B cell (primary cell): ENCODE measurements around the gene TRIM24. TPM values are rescaled to one million over a fixed set of nuclear protein-coding genes. Genes with fewer than 3 reads are reported as not detected.

Source experiments
- ATAC-seq: fragments of 200-7000 bp; cut with Tn5 transposase; one replicate; pipeline ENCODE4 v1.10.0; 2021; ENCODE audit warnings: low read depth, mild to moderate bottlenecking, moderate number of reproducible peaks, moderate library complexity
- CTCF ChIA-PET: fragments of 350-600 bp; sonication (Branson Sonifier 250); formaldehyde crosslinking; loops from one replicate; lab custom pipeline; 2021; ENCODE audit warnings: antibody characterized with exemption, inconsistent platforms; lab: Charles Lee
- POLR2A ChIA-PET: fragments of 350-600 bp; sonication (Branson Sonifier 250); formaldehyde crosslinking; loops from one replicate; lab custom pipeline; 2021; ENCODE audit warnings: antibody characterized with exemption; lab: Charles Lee
- DNase-seq: peaks from one replicate; pipeline ENCODE4 v3.0.0; 2013
- H2AFZ ChIP-seq: 2 replicates; pipeline ENCODE4 v1.6.1; 2012; ENCODE audit warnings: mild to moderate bottlenecking, low read depth, low read length; ENCODE audit not compliant: insufficient read depth, poor library complexity, severe bottlenecking
- H3K27ac ChIP-seq, 2 donors: 1 replicate in 1 of 2; 2 replicates in 1 of 2; pipeline ENCODE4 v1.5.1; 2012 to 2013; ENCODE audit warnings: low read length in 2 of 2, mild to moderate bottlenecking in 2 of 2, moderate library complexity in 1 of 2
- H3K27me3 ChIP-seq, 4 experiments: fragments of 200-600 bp in 1 of 4; sonication (generic) in 1 of 4; replicated peaks in 1 of 4; 1 replicate in 2 of 4; 2 replicates in 2 of 4; pipeline versions ENCODE4 v1.6.1 to v1.7.0; 2013 to 2016; ENCODE audit warnings: low read length in 3 of 4, mild to moderate bottlenecking in 2 of 4, mixed read lengths in 1 of 4, moderate library complexity in 1 of 4; ENCODE audit not compliant: insufficient read depth in 4 of 4, control insufficient read depth in 3 of 4; ENCODE audit errors: control extremely low read depth in 1 of 4
- H3K36me3 ChIP-seq, 2 experiments: replicated peaks in 1 of 2; 1 replicate in 1 of 2; 2 replicates in 1 of 2; pipeline versions ENCODE4 v1.6.1 to v1.7.1; 2013; ENCODE audit warnings: low read length in 1 of 2; ENCODE audit not compliant: insufficient read depth in 2 of 2, control insufficient read depth in 1 of 2; ENCODE audit errors: control extremely low read depth in 1 of 2, extremely low read depth in 1 of 2
- H3K4me1 ChIP-seq, 2 donors: fragments of 200-600 bp in 1 of 2; sonication (generic) in 1 of 2; 1 replicate in 1 of 2; 2 replicates in 1 of 2; pipeline versions ENCODE4 v1.5.1 to v1.6.1; 2013 to 2017; ENCODE audit warnings: low read length in 2 of 2; ENCODE audit not compliant: control insufficient read depth in 2 of 2, insufficient read depth in 2 of 2
- H3K4me2 ChIP-seq: replicated peaks from 2 replicates; pipeline ENCODE3; 2012; ENCODE audit warnings: mild to moderate bottlenecking, low read depth, low read length; ENCODE audit not compliant: poor library complexity, severe bottlenecking
- H3K4me3 ChIP-seq, 5 experiments: fragments of 200-600 bp in 1 of 5; sonication (generic) in 1 of 5; 1 replicate in 3 of 5; 2 replicates in 2 of 5; pipeline versions ENCODE4 v1.5.1 to v1.7.0; 2011 to 2016; ENCODE audit warnings: low read length in 4 of 5, mild to moderate bottlenecking in 4 of 5, low read depth in 2 of 5, control low read depth in 1 of 5, moderate library complexity in 1 of 5; ENCODE audit not compliant: insufficient read depth in 1 of 5; ENCODE audit errors: control extremely low read depth in 1 of 5, extremely low read depth in 1 of 5
- H3K79me2 ChIP-seq: fragments of 200-600 bp; sonication (generic); one replicate; pipeline ENCODE4 v1.6.0; 2016; ENCODE audit warnings: low read length; ENCODE audit not compliant: control insufficient read depth, insufficient read depth
- H3K9ac ChIP-seq: fragments of 200-600 bp; sonication (generic); 2 replicates; pipeline ENCODE4 v1.6.1; 2017; ENCODE audit warnings: mild to moderate bottlenecking, low read length, moderate library complexity
- H3K9me3 ChIP-seq, 3 donors: one replicate each; pipeline versions ENCODE4 v1.6.1 to v1.7.1; 2013; ENCODE audit warnings: low read length in 2 of 3; ENCODE audit not compliant: control insufficient read depth in 2 of 3, insufficient read depth in 1 of 3; ENCODE audit errors: control extremely low read depth in 1 of 3
- H4K20me1 ChIP-seq: 2 replicates; pipeline ENCODE4 v1.6.0; 2012; ENCODE audit warnings: mild to moderate bottlenecking, low read length; ENCODE audit not compliant: insufficient read depth, control insufficient read depth, poor library complexity, severe bottlenecking
- H3K27ac Mint-ChIP-seq: one replicate; pipeline ENCODE4 v1.8.0; 2021; ENCODE audit warnings: mixed read lengths
- H3K27me3 Mint-ChIP-seq: one replicate; pipeline ENCODE4 v1.8.0; 2021; ENCODE audit warnings: mixed read lengths
- H3K4me1 Mint-ChIP-seq: one replicate; pipeline ENCODE4 v1.8.0; 2021; ENCODE audit warnings: mixed read lengths
- H3K4me3 Mint-ChIP-seq: one replicate; pipeline ENCODE4 v1.8.0; 2021; ENCODE audit warnings: mixed read lengths
- H3K9me3 Mint-ChIP-seq: one replicate; pipeline ENCODE4 v1.8.0; 2022; ENCODE audit warnings: mixed read lengths; ENCODE audit not compliant: insufficient read depth
- CTCF ChIP-seq: fragments of 200-600 bp; IDR thresholded peaks from one replicate; pipeline ENCODE4 v1.8.0; 2022; ENCODE audit warnings: antibody characterized with exemption, mild to moderate bottlenecking
- EZH2 ChIP-seq: IDR thresholded peaks from 2 replicates; pipeline ENCODE4 v1.6.1; 2012; ENCODE audit warnings: borderline replicate concordance, low read depth, mild to moderate bottlenecking, moderate library complexity, low read length; ENCODE audit not compliant: insufficient read depth, poor library complexity, severe bottlenecking
- WGBS: methylation state at CpG from one replicate; pipeline ENCODE4 v1.1.5; 2013; ENCODE audit warnings: missing lambda C conversion rate; ENCODE audit not compliant: insufficient coverage; 5-methylcytosine and 5-hydroxymethylcytosine counted together
- intact Hi-C: fragments of 100-400 bp; cut with micrococcal nuclease; formaldehyde crosslinking; loops from one replicate; pipeline ENCODE4 v1.10.0; 2022
- polyA plus RNA-seq: library from polyadenylated mRNA; depleted of rRNA; stranded (reverse); fragments of >200 nt; gene quantifications from 2 replicates; pipeline ENCODE4 v1.2.3, GENCODE V29; 2012
- total RNA-seq, 2 donors: library from RNA; stranded (reverse); fragments of 120-200 nt in 1 of 2; gene quantifications; 1 replicate in 1 of 2; 2 replicates in 1 of 2; pipeline versions ENCODE4 v1.2.3 to v1.2.4, GENCODE V29; 2013 to 2022

The TRIM24 gene
- total and polyA plus RNA-seq, 2 donors (not counting 1 experiment from before 2014, with no cell fraction given): 3.7 to 18.7 TPM

GRCh38 chr7:138514044-138514443 lies 54.0 kb downstream of the TRIM24 start:
- H3K4me3 Mint-ChIP-seq: no peak overlapping the region
- no peak overlapping the region for H3K27ac Mint-ChIP-seq
- 78% methylated on average over 1 of the region's 1 CpG for WGBS
- H3K4me1 ChIP-seq: peaks cover 4 to 8% of the 10 kb centered on the region in 2 donors
- TF ChIP-seq EZH2 (no peak), CTCF (no peak)
- ATAC-seq (no peak), DNase-seq (no peak)
- no peak overlapping the region for H2AFZ ChIP-seq
- H3K9me3 ChIP-seq: peaks cover 0 to 27% (median 4%) of the 10 kb centered on the region in 3 donors
- peaks cover 4% of the 10 kb centered on the region for H3K9me3 Mint-ChIP-seq
- no peaks in the 10 kb centered on the region for H4K20me1 ChIP-seq
- no peak overlapping the region for H3K27ac ChIP-seq
- H3K36me3 ChIP-seq: peaks cover 0 to 12% of the 10 kb centered on the region in 2 experiments
- H3K4me2 ChIP-seq: no peak overlapping the region
- ChIA-PET CTCF (interaction anchor here (0.6 kb wide), 1 partner anchor 12 kb away, joined by 3 read pairs; no protein-coding TSS in a partner anchor), POLR2A (no interaction called here)
- H3K27me3 ChIP-seq: no peaks in the 10 kb centered on the region
- no peaks in the 10 kb centered on the region for H3K79me2 ChIP-seq
- no peaks in the 10 kb centered on the region for H3K27me3 Mint-ChIP-seq
- no peak overlapping the region for H3K4me3 ChIP-seq
- H3K4me1 Mint-ChIP-seq: peaks cover 24% of the 10 kb centered on the region
- intact Hi-C loops: no loop called here
- no peak overlapping the region for H3K9ac ChIP-seq

GRCh38 chr7:138515001-138515528 lies 55.0 kb downstream of the TRIM24 start:
- Mint-ChIP-seq H3K4me3 (no peak overlapping the region), H3K9me3 (peaks cover 4% of the 10 kb centered on the region), H3K4me1 (peaks cover 19% of the 10 kb centered on the region), H3K27ac (no peak overlapping the region), H3K27me3 (no peaks in the 10 kb centered on the region)
- WGBS: 67% methylated on average over 2 of the region's 7 CpGs
- Histone ChIP-seq H4K20me1 (no peaks in the 10 kb centered on the region), H3K79me2 (no peaks in the 10 kb centered on the region), H3K9me3 (peaks cover 0 to 27% (median 4%) of the 10 kb centered on the region in 3 donors), H3K4me3 (no peak overlapping the region), H3K4me2 (no peak overlapping the region), H3K27me3 (no peaks in the 10 kb centered on the region), H3K36me3 (peaks cover under 1 to 22% of the 10 kb centered on the region in 2 experiments), H3K9ac (no peak overlapping the region), H2AFZ (no peak overlapping the region), H3K27ac (peak overlapping the region in 1 of 2 donors; percentile 48), H3K4me1 (peaks cover 4 to 8% of the 10 kb centered on the region in 2 donors)
- intact Hi-C loops: no loop called here
- peak; percentile 5 for DNase-seq
- POLR2A ChIA-PET: no interaction called here
- no peak for TF ChIP-seq EZH2
- no peak for TF ChIP-seq CTCF
- no peak for ATAC-seq
- CTCF ChIA-PET: no interaction called here
